NCI-H2196 (cell line): ENCODE measurements around the gene LRRN2.
"Not testable (repeated sequence)": the region's sequence is repeated elsewhere in the genome, so short reads cannot be mapped to it uniquely, and the experiment has no call there.

Experiments
- DNase-seq: peaks from one replicate; lab custom pipeline; 2025; ENCODE audit not compliant: unreplicated experiment; lab: John Stamatoyannopoulos, UW

Gene LRRN2

GRCh38 chr1:204692841-204693356 is 7.4 kb upstream of the LRRN2 start:
- DNase-seq = no peak

GRCh38 chr1:204692325-204692840 is 6.8 kb upstream of the LRRN2 start:
- DNase-seq = no peak

- DNase-seq = not testable (repeated sequence)
Measured at GRCh38 chr1:204691328-204691730, 5.8 kb upstream of the LRRN2 start.

GRCh38 chr1:204688776-204689175 is 3.2 kb upstream of the LRRN2 start:
- no peak for DNase-seq

- no peak for DNase-seq
Measured at GRCh38 chr1:204688007-204688406, 2.5 kb upstream of the LRRN2 start.

GRCh38 chr1:204684571-204685235 is 835 bp downstream of the LRRN2 start:
- no peak for DNase-seq

GRCh38 chr1:204684206-204684570 is 1.4 kb downstream of the LRRN2 start:
- no peak for DNase-seq

GRCh38 chr1:204683284-204684205 is 2.0 kb downstream of the LRRN2 start:
- DNase-seq = no peak

- DNase-seq = no peak
Measured at GRCh38 chr1:204680461-204680860, 5.1 kb downstream of the LRRN2 start.

- no peak for DNase-seq
Measured at GRCh38 chr1:204680051-204680450, 5.5 kb downstream of the LRRN2 start.

- DNase-seq = no peak
Measured at GRCh38 chr1:204678721-204679475, 6.6 kb downstream of the LRRN2 start.

GRCh38 chr1:204677864-204678263 is 7.7 kb downstream of the LRRN2 start:
- no peak for DNase-seq

- no peak for DNase-seq
Measured at GRCh38 chr1:204676043-204676442, 9.5 kb downstream of the LRRN2 start.

GRCh38 chr1:204673909-204674649 is 11.5 kb downstream of the LRRN2 start:
- peak; percentile 66 for DNase-seq

GRCh38 chr1:204673209-204673608 is 12.3 kb downstream of the LRRN2 start:
- no peak for DNase-seq

GRCh38 chr1:204672482-204673121 is 12.9 kb downstream of the LRRN2 start:
- DNase-seq = no peak

- DNase-seq = no peak
Measured at GRCh38 chr1:204672069-204672468, 13.5 kb downstream of the LRRN2 start.

- DNase-seq = no peak
Measured at GRCh38 chr1:204670152-204670927, 15.2 kb downstream of the LRRN2 start.

GRCh38 chr1:204669579-204669978 is 16.0 kb downstream of the LRRN2 start:
- no peak for DNase-seq
